ENCODE measurements around the gene CNOT6. TPM values are rescaled to one million over a fixed set of nuclear protein-coding genes. Genes with fewer than 3 reads are reported as not detected.

CNOT6 gene
- total RNA-seq, 3 donors from 2014 or later (not counting 1 experiment from before 2014, with no cell fraction given), result 20.9 to 32.4 (median 26.1) TPM

DNA sequence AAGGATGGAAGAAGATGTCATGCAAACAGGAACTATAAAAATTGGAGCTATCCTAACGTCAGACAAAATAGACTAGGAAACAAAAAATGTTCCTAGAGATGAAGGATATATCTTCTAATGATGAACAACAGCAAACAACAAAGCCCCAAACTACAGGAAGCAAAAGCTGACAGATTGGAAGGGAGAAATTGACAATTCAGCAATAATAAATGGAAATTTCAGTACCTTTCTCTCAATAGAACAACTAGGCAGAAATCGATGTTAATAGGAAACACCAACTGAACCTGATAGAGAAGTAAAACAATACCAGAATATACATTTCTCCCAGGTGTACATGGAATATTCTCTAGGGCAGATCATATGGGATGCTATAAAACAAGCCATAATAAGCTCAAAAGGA lies 89.6 kb downstream of the CNOT6 start:
- intact Hi-C loops (cut with micrococcal nuclease), result no loop called here
- TF ChIP-seq, protein P1, sequence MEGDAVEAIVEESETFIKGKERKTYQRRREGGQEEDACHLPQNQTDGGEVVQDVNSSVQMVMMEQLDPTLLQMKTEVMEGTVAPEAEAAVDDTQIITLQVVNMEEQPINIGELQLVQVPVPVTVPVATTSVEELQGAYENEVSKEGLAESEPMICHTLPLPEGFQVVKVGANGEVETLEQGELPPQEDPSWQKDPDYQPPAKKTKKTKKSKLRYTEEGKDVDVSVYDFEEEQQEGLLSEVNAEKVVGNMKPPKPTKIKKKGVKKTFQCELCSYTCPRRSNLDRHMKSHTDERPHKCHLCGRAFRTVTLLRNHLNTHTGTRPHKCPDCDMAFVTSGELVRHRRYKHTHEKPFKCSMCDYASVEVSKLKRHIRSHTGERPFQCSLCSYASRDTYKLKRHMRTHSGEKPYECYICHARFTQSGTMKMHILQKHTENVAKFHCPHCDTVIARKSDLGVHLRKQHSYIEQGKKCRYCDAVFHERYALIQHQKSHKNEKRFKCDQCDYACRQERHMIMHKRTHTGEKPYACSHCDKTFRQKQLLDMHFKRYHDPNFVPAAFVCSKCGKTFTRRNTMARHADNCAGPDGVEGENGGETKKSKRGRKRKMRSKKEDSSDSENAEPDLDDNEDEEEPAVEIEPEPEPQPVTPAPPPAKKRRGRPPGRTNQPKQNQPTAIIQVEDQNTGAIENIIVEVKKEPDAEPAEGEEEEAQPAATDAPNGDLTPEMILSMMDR (IDR thresholded peaks at IDR 0.05), result no peak
- DNase-seq, result no peak
- H3K4me3 ChIP-seq (ENCODE audit: low read length), result no peak overlapping the region
- H3K27me3 Mint-ChIP-seq (ENCODE audit: low read depth in 2 of 2), result peaks cover under 1 to 30% of the 10 kb centered on the region in 2 donors
- no peaks in the 10 kb centered on the region for H3K36me3 Mint-ChIP-seq
- no peaks in the 10 kb centered on the region for H3K36me3 ChIP-seq (ENCODE audit: control insufficient read depth, insufficient read depth, low read length)
- H3K9me3 Mint-ChIP-seq, result no peaks in the 10 kb centered on the region
- H3K9me3 ChIP-seq (ENCODE audit: control insufficient read depth, insufficient read depth, low read length), result no peaks in the 10 kb centered on the region
- no peak overlapping the region for H3K27ac Mint-ChIP-seq
- ATAC-seq, result no peak
- no peaks in the 10 kb centered on the region for H3K4me1 ChIP-seq (ENCODE audit: control insufficient read depth, insufficient read depth, low read length)
- H3K27ac ChIP-seq (ENCODE audit: low read length), result no peak overlapping the region
- H3K4me3 Mint-ChIP-seq, result no peak overlapping the region
- no peaks in the 10 kb centered on the region for H3K27me3 ChIP-seq (ENCODE audit: control insufficient read depth, insufficient read depth, low read length)
- WGBS (ENCODE audit: insufficient coverage), result no CpG with 5 or more reads among the region's 2 CpGs
- H3K4me1 Mint-ChIP-seq, result no peaks in the 10 kb centered on the region

DNA sequence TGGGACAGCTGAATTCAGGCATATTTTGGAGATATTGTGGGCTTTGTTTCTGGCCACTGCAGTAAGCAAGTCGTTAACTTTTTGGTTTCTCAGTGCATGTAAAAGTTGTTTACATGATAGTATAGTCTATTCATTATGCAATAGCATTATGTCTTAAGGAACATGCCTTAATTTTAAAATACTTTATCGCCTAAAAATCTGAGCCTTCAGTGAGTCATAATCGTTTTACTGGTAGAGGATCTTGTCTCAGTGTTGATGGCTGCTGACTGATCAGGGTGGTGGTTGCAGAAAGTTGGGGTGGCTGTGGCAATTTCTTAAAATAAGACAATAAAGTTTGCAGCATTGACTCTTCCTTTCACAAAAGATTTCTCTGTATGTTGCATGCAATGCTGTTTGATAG lies 92.0 kb downstream of the CNOT6 start:
- no peak for ATAC-seq
- H3K4me1 Mint-ChIP-seq, result no peaks in the 10 kb centered on the region
- no peak overlapping the region for H3K4me3 ChIP-seq (ENCODE audit: low read length)

DNA sequence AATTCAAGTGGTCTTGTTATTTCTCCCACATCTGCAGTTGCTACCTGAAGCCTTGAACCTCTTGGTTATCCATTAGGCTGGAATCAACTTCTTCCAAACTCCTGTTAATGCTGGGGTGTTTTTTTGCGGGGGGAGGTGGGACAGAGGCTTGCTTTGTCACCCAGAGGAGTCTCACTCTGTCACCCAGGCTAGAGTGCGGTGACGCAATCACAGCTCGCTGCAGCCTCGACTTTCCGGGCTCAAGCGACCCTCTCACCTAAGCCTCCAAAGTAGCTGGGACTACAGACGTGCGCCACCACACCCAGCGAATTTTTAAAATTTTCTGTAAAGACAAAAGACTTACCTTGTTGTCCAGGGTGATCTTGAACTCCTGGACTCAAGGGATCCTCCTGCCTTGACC lies 92.7 kb downstream of the CNOT6 start:
- H3K36me3 Mint-ChIP-seq, result no peaks in the 10 kb centered on the region
- TF ChIP-seq, protein P1 (IDR thresholded peaks at IDR 0.05), result no peak
- H3K4me1 Mint-ChIP-seq, result no peaks in the 10 kb centered on the region
- no peak for ATAC-seq
- H3K9me3 ChIP-seq (ENCODE audit: control insufficient read depth, insufficient read depth, low read length), result no peaks in the 10 kb centered on the region
- no peaks in the 10 kb centered on the region for H3K36me3 ChIP-seq (ENCODE audit: control insufficient read depth, insufficient read depth, low read length)
- H3K4me1 ChIP-seq (ENCODE audit: control insufficient read depth, insufficient read depth, low read length), result no peaks in the 10 kb centered on the region
- no peaks in the 10 kb centered on the region for H3K9me3 Mint-ChIP-seq
- no peak overlapping the region for H3K27ac ChIP-seq (ENCODE audit: low read length)
- intact Hi-C loops (cut with micrococcal nuclease), result no loop called here
- H3K27me3 Mint-ChIP-seq (ENCODE audit: low read depth in 2 of 2), result peaks cover 14 to 30% of the 10 kb centered on the region in 2 donors
- 94% methylated on average over 10 of the region's 10 CpGs for WGBS (ENCODE audit: insufficient coverage)
- no peak overlapping the region for H3K4me3 ChIP-seq (ENCODE audit: low read length)
- H3K27ac Mint-ChIP-seq, result no peak overlapping the region
- DNase-seq, result no peak
- peaks cover 6% of the 10 kb centered on the region for H3K27me3 ChIP-seq (ENCODE audit: control insufficient read depth, insufficient read depth, low read length)
- H3K4me3 Mint-ChIP-seq, result no peak overlapping the region

More for the DNA sequence above, 92.0 kb downstream of the CNOT6 start:
- H3K4me1 ChIP-seq (ENCODE audit: control insufficient read depth, insufficient read depth, low read length), result no peaks in the 10 kb centered on the region
- TF ChIP-seq, protein P1 (IDR thresholded peaks at IDR 0.05), result no peak
- no peak for DNase-seq
- H3K9me3 ChIP-seq (ENCODE audit: control insufficient read depth, insufficient read depth, low read length), result no peaks in the 10 kb centered on the region
- no peak overlapping the region for H3K27ac Mint-ChIP-seq
- no peaks in the 10 kb centered on the region for H3K36me3 Mint-ChIP-seq
- no peaks in the 10 kb centered on the region for H3K9me3 Mint-ChIP-seq
- no peaks in the 10 kb centered on the region for H3K36me3 ChIP-seq (ENCODE audit: control insufficient read depth, insufficient read depth, low read length)
- H3K27me3 ChIP-seq (ENCODE audit: control insufficient read depth, insufficient read depth, low read length), result peaks cover 6% of the 10 kb centered on the region
- no peak overlapping the region for H3K27ac ChIP-seq (ENCODE audit: low read length)
- H3K27me3 Mint-ChIP-seq (ENCODE audit: low read depth in 2 of 2), result peaks cover 14 to 30% of the 10 kb centered on the region in 2 donors
- H3K4me3 Mint-ChIP-seq, result no peak overlapping the region
- intact Hi-C loops (cut with micrococcal nuclease), result no loop called here
- 82% methylated on average over 3 of the region's 3 CpGs for WGBS (ENCODE audit: insufficient coverage)
